Measurements from ENCODE around the gene APOA4. TPM values are rescaled to one million over a fixed set of nuclear protein-coding genes. Genes with fewer than 3 reads are reported as not detected.

The APOA4 gene
- total and polyA plus RNA-seq, 2 of the 13 experiments (the other 11 are each of a cell fraction or from before 2014, with no cell fraction given), result 3.8 to 7.2 TPM

DNA sequence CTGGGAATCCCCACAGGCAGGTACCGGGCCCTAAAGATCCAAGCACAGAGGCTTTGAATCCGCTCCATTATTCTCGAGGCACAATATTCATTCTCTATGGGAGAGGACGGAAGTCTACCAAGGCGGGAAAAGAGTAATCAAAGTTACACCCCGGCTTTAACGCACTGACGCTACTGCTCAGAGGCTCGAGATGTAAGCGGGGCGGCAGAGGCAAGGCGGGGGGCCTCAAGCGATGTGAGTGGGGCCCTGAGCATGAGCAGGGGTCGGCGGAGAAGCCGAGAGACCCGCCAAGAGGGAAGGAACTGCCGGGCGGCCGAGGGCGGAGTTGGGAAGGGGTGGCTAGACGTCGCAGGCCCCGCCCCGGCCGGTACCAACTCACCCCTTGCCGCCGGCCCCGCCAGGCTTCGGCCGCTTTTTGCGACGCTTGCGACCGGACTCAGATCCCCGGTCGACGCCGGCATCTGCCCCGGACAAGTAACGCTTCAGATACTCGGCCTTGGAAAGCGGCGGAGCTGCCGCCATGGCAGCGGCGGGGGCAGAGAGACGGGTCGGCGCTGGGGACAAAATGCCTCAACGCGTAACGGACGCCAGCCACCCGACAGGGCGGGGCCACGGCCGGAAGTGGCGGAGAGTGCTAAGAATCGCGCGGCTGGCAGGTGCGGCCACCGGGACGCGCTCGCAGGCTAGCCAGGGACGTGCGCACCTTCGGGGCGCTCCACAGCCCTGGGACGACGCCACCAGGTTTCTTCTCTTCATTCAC lies 50.5 kb downstream of the APOA4 start, which contains the start of gene BUD13 (continued):
- TF ChIP-seq, protein P1, sequence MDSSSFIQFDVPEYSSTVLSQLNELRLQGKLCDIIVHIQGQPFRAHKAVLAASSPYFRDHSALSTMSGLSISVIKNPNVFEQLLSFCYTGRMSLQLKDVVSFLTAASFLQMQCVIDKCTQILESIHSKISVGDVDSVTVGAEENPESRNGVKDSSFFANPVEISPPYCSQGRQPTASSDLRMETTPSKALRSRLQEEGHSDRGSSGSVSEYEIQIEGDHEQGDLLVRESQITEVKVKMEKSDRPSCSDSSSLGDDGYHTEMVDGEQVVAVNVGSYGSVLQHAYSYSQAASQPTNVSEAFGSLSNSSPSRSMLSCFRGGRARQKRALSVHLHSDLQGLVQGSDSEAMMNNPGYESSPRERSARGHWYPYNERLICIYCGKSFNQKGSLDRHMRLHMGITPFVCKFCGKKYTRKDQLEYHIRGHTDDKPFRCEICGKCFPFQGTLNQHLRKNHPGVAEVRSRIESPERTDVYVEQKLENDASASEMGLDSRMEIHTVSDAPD (CRISPR knock-in tag; IDR thresholded peaks at IDR 0.05), result peak; percentile 83
- TF ChIP-seq CHCHD3 (CRISPR knock-in tag; IDR thresholded peaks at IDR 0.05) (no peak), ZBTB21 (CRISPR knock-in tag; IDR thresholded peaks at IDR 0.05) (no peak), PHF21A (CRISPR knock-in tag; IDR thresholded peaks at IDR 0.05) (peak; percentile 55; the same call in 1 of the 2 replicates), PCBP2 (optimal IDR thresholded peaks at IDR 0.05; ENCODE audit: low read depth, low read length, poor library complexity, severe bottlenecking) (no peak), ZNF501 (CRISPR knock-in tag; IDR thresholded peaks at IDR 0.05) (peak; percentile 93), RBFOX2 (IDR thresholded peaks at IDR 0.05; ENCODE audit: low read depth, low read length) (peak; percentile 97), ASH2L (IDR thresholded peaks at IDR 0.05; ENCODE audit: insufficient read length, low read depth, low read length) (peak; percentile 97), RXRB (CRISPR knock-in tag; IDR thresholded peaks at IDR 0.05; ENCODE audit: borderline replicate concordance) (peak; percentile 72), ZNF333 (CRISPR knock-in tag; IDR thresholded peaks at IDR 0.05; ENCODE audit: borderline replicate concordance) (no peak; the same call in 1 of the 2 replicates), ARNT (IDR thresholded peaks at IDR 0.05) (no peak), ZNF816 (CRISPR knock-in tag; IDR thresholded peaks at IDR 0.05; ENCODE audit: borderline replicate concordance) (peak; percentile 75; the same call in 1 of the 2 replicates), NR1H2 (CRISPR knock-in tag; IDR thresholded peaks at IDR 0.05; ENCODE audit: borderline replicate concordance, low read depth) (peak; percentile 59; the same call in 1 of the 2 replicates)
- TF ChIP-seq, protein P2, sequence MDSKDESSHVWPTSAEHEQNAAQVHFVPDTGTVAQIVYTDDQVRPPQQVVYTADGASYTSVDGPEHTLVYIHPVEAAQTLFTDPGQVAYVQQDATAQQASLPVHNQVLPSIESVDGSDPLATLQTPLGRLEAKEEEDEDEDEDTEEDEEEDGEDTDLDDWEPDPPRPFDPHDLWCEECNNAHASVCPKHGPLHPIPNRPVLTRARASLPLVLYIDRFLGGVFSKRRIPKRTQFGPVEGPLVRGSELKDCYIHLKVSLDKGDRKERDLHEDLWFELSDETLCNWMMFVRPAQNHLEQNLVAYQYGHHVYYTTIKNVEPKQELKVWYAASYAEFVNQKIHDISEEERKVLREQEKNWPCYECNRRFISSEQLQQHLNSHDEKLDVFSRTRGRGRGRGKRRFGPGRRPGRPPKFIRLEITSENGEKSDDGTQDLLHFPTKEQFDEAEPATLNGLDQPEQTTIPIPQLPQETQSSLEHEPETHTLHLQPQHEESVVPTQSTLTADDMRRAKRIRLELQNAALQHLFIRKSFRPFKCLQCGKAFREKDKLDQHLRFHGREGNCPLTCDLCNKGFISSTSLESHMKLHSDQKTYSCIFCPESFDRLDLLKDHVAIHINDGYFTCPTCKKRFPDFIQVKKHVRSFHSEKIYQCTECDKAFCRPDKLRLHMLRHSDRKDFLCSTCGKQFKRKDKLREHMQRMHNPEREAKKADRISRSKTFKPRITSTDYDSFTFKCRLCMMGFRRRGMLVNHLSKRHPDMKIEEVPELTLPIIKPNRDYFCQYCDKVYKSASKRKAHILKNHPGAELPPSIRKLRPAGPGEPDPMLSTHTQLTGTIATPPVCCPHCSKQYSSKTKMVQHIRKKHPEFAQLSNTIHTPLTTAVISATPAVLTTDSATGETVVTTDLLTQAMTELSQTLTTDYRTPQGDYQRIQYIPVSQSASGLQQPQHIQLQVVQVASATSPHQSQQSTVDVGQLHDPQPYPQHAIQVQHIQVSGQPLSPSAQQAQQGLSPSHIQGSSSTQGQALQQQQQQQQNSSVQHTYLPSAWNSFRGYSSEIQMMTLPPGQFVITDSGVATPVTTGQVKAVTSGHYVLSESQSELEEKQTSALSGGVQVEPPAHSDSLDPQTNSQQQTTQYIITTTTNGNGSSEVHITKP (CRISPR knock-in tag; IDR thresholded peaks at IDR 0.05; ENCODE audit: low read depth), result peak; percentile 94
- TF ChIP-seq, protein P3, sequence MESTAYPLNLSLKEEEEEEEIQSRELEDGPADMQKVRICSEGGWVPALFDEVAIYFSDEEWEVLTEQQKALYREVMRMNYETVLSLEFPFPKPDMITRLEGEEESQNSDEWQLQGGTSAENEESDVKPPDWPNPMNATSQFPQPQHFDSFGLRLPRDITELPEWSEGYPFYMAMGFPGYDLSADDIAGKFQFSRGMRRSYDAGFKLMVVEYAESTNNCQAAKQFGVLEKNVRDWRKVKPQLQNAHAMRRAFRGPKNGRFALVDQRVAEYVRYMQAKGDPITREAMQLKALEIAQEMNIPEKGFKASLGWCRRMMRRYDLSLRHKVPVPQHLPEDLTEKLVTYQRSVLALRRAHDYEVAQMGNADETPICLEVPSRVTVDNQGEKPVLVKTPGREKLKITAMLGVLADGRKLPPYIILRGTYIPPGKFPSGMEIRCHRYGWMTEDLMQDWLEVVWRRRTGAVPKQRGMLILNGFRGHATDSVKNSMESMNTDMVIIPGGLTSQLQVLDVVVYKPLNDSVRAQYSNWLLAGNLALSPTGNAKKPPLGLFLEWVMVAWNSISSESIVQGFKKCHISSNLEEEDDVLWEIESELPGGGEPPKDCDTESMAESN (CRISPR knock-in tag; conservative IDR thresholded peaks at IDR 0.05), result peak; percentile 94

Data from HepG2 (cell line).